HFFc6 (cell line): Measurements from ENCODE around the gene DEF6. TPM values are rescaled to one million over a fixed set of nuclear protein-coding genes. Genes with fewer than 3 reads are reported as not detected.

Source experiments
- DNase-seq: peaks from one replicate; pipeline ENCODE4 v3.0.0-alpha.2; 2018
- H3K27ac Mint-ChIP-seq: 2 replicates; pipeline ENCODE4 v1.8.0; 2020; ENCODE audit warnings: mild to moderate bottlenecking, mixed read lengths
- H3K27me3 Mint-ChIP-seq: 2 replicates; pipeline ENCODE4 v1.8.0; 2021; ENCODE audit warnings: mild to moderate bottlenecking, moderate library complexity, mixed read lengths; ENCODE audit not compliant: insufficient read depth
- H3K36me3 Mint-ChIP-seq: 2 replicates; pipeline ENCODE4 v1.8.0; 2021; ENCODE audit warnings: low read depth, mixed read lengths
- H3K4me1 Mint-ChIP-seq: 2 replicates; pipeline ENCODE4 v1.8.0; 2020; ENCODE audit warnings: low read depth, mixed read lengths
- H3K4me3 Mint-ChIP-seq: 2 replicates; pipeline ENCODE4 v1.8.0; 2020; ENCODE audit warnings: mild to moderate bottlenecking, moderate library complexity, mixed read lengths
- H3K9me3 Mint-ChIP-seq: 2 replicates; pipeline ENCODE4 v1.8.0; 2020; ENCODE audit warnings: mild to moderate bottlenecking, mixed read lengths
- CTCF ChIP-seq: fragments of 200-600 bp; sonication (generic); IDR thresholded peaks from 2 replicates; pipeline ENCODE4 v1.5.0; 2021; ENCODE audit warnings: antibody characterized with exemption, mild to moderate bottlenecking
- total RNA-seq, 6 experiments: library from RNA; stranded (reverse); fragmentation: NEBNext Ultra II Directional; extraction: Animal tissue kit (Norgen Biotek cat#: 25700); gene quantifications; 2 replicates in 1 of 6; 3 replicates in 5 of 6; pipeline ENCODE4 v1.2.3, GENCODE V29; 2021

The DEF6 gene
- total RNA-seq, 6 experiments from 2014 or later, result 2.8 to 4.8 (median 3.6) TPM

GRCh38 chr6:35311390-35312075 is 13.9 kb downstream of the DEF6 start:
- Mint-ChIP-seq H3K27me3 (peaks cover 1% of the 10 kb centered on the region; the same call in 1 of the 2 replicates), H3K4me3 (no peak overlapping the region), H3K27ac (no peak overlapping the region), H3K9me3 (no peaks in the 10 kb centered on the region), H3K36me3 (no peaks in the 10 kb centered on the region), H3K4me1 (peaks cover 5% of the 10 kb centered on the region; the same call in 1 of the 2 replicates)
- DNase-seq, result no peak
- TF ChIP-seq CTCF, result no peak

GRCh38 chr6:35312076-35312800 is 14.6 kb downstream of the DEF6 start:
- Mint-ChIP-seq H3K27ac (no peak overlapping the region), H3K9me3 (no peaks in the 10 kb centered on the region), H3K36me3 (no peaks in the 10 kb centered on the region), H3K4me3 (no peak overlapping the region), H3K4me1 (peaks cover 6% of the 10 kb centered on the region), H3K27me3 (peaks cover 1% of the 10 kb centered on the region; the same call in 1 of the 2 replicates)
- no peak for DNase-seq
- no peak for TF ChIP-seq CTCF

- no peak overlapping the region for H3K4me3 Mint-ChIP-seq
- peaks cover 1% of the 10 kb centered on the region; the same call in 1 of the 2 replicates for H3K27me3 Mint-ChIP-seq
- no peak overlapping the region for H3K27ac Mint-ChIP-seq
- H3K9me3 Mint-ChIP-seq, result no peaks in the 10 kb centered on the region
- H3K4me1 Mint-ChIP-seq, result peaks cover 12% of the 10 kb centered on the region
- DNase-seq, result no peak
- H3K36me3 Mint-ChIP-seq, result no peaks in the 10 kb centered on the region
- no peak for TF ChIP-seq CTCF
Observed at GRCh38 chr6:35312807-35313206, 15.2 kb downstream of the DEF6 start.

GRCh38 chr6:35317483-35318195 is 20.0 kb downstream of the DEF6 start:
- H3K27ac Mint-ChIP-seq, result peak overlapping the region; percentile 67; the same call in 1 of the 2 replicates
- H3K27me3 Mint-ChIP-seq, result peaks cover 4% of the 10 kb centered on the region; the same call in 1 of the 2 replicates
- H3K4me3 Mint-ChIP-seq, result peak overlapping the region; percentile 90
- no peaks in the 10 kb centered on the region for H3K36me3 Mint-ChIP-seq
- no peaks in the 10 kb centered on the region for H3K9me3 Mint-ChIP-seq
- H3K4me1 Mint-ChIP-seq, result peaks cover 21% of the 10 kb centered on the region
- TF ChIP-seq CTCF, result no peak; the same call in 1 of the 2 replicates
- DNase-seq, result no peak
